ENCODE measurements around the gene BRMS1L.

Gene BRMS1L

GRCh38 chr14:35865611-35866324, 39.6 kb downstream of the BRMS1L start:
- no peak for DNase-seq (ENCODE audit: low spot score)

- no peak for DNase-seq (ENCODE audit: low spot score)
These were observed 40.6 kb downstream of the BRMS1L start for GRCh38 chr14:35866595-35867279.

- DNase-seq (ENCODE audit: low spot score): no peak
These were observed 41.1 kb downstream of the BRMS1L start for GRCh38 chr14:35867280-35867629.

GRCh38 chr14:35875296-35875695, 49.2 kb downstream of the BRMS1L start:
- no peak for DNase-seq (ENCODE audit: low spot score)

- DNase-seq (ENCODE audit: low spot score): no peak
These were observed 51.1 kb downstream of the BRMS1L start for GRCh38 chr14:35877276-35877675.

GRCh38 chr14:35878272-35879150, 52.4 kb downstream of the BRMS1L start:
- DNase-seq (ENCODE audit: low spot score): no peak

GRCh38 chr14:35879151-35879648, 53.1 kb downstream of the BRMS1L start:
- DNase-seq (ENCODE audit: low spot score): no peak

- DNase-seq (ENCODE audit: low spot score): peak; percentile 20
These were observed 53.6 kb downstream of the BRMS1L start for GRCh38 chr14:35879654-35880249.

GRCh38 chr14:35881280-35881679, 55.1 kb downstream of the BRMS1L start:
- DNase-seq (ENCODE audit: low spot score): no peak

GRCh38 chr14:35883677-35884293, 57.6 kb downstream of the BRMS1L start:
- DNase-seq (ENCODE audit: low spot score): peak; percentile 31

- no peak for DNase-seq (ENCODE audit: low spot score)
These were observed 64.2 kb downstream of the BRMS1L start for GRCh38 chr14:35890308-35890707.

GRCh38 chr14:35895256-35895655, 69.1 kb downstream of the BRMS1L start:
- no peak for DNase-seq (ENCODE audit: low spot score)

- peak; percentile 89 for DNase-seq (ENCODE audit: low spot score)
These were observed 71.5 kb downstream of the BRMS1L start for GRCh38 chr14:35897616-35898111.

GRCh38 chr14:35898217-35898775, 72.2 kb downstream of the BRMS1L start:
- peak; percentile 17 for DNase-seq (ENCODE audit: low spot score)

GRCh38 chr14:35900741-35901140, 74.6 kb downstream of the BRMS1L start:
- no peak for DNase-seq (ENCODE audit: low spot score)

- no peak for DNase-seq (ENCODE audit: low spot score)
These were observed 83.5 kb downstream of the BRMS1L start for GRCh38 chr14:35909665-35910064.

- no peak for DNase-seq (ENCODE audit: low spot score)
These were observed 84.1 kb downstream of the BRMS1L start for GRCh38 chr14:35910191-35910590.

GRCh38 chr14:35911097-35911496, 85.0 kb downstream of the BRMS1L start:
- DNase-seq (ENCODE audit: low spot score): no peak

- DNase-seq (ENCODE audit: low spot score): no peak
These were observed 89.0 kb downstream of the BRMS1L start for GRCh38 chr14:35915185-35915584.

- DNase-seq (ENCODE audit: low spot score): no peak
These were observed 89.6 kb downstream of the BRMS1L start for GRCh38 chr14:35915775-35916174.

Data from SW480 (cell line).